K562 (cell line): ENCODE data around the gene MAP3K2.

Source experiments
- THAP12 ChIP-seq: fragments of 250-450 bp; sonication (Bioruptor Pico); IDR thresholded peaks from 2 replicates; pipeline ENCODE4 v1.9.0; 2021; ENCODE audit warnings: mild to moderate bottlenecking, inconsistent platforms
- ZNF232 ChIP-seq: sonication (generic); formaldehyde crosslinking; IDR thresholded peaks from 2 replicates; pipeline ENCODE4 v1.8.0; 2022; ENCODE audit warnings: mild to moderate bottlenecking, missing genetic modification reagents

- TF ChIP-seq THAP12 (CRISPR knock-in tag) (no peak), ZNF232 (no peak)
Observed at GRCh38 chr2:127397568-127398238, 9.9 kb upstream of the MAP3K2 start.
